Measurements from ENCODE around the gene TSPAN17. TPM values are rescaled to one million over a fixed set of nuclear protein-coding genes. Genes with fewer than 3 reads are reported as not detected.
A peak's percentile ranks its signal among the peaks of the same experiment; 100 is the strongest.
"Not testable (repeated sequence)": the region's sequence is repeated elsewhere in the genome, so short reads cannot be mapped to it uniquely, and the experiment has no call there.

TSPAN17 gene
- total RNA-seq = 10 to 100 TPM in 5 of 7 donors, 1 to 10 TPM in 2; 7.5 to 19.3 (median 14.9) TPM
- 10 to 100 TPM; 14.5 to 28.5 TPM for polyA plus RNA-seq
- long read RNA-seq, donor 1, transcript TSPAN17-207 (9 exons, 2,457 nt) = major isoform, 9 of 38 reads
- long read RNA-seq, donor 1, partial matches to known transcripts = 3 of 38 reads
- long read RNA-seq, donor 1, other reads (novel, unspliced or antisense) = 24 of 38 reads
- long read RNA-seq, donor 2, transcript TSPAN17-207 (9 exons, 2,457 nt) = major isoform, 9 of 11 reads
- long read RNA-seq, donor 2, partial matches to known transcripts = 0 of 11 reads
- long read RNA-seq, donor 2, other reads (novel, unspliced or antisense) = 0 of 11 reads
- long read RNA-seq, donor 3, transcript TSPAN17-207 (9 exons, 2,457 nt) = major isoform, 21 of 43 reads
- long read RNA-seq, donor 3, partial matches to known transcripts = 16 of 43 reads
- long read RNA-seq, donor 3, other reads (novel, unspliced or antisense) = 4 of 43 reads

DNA sequence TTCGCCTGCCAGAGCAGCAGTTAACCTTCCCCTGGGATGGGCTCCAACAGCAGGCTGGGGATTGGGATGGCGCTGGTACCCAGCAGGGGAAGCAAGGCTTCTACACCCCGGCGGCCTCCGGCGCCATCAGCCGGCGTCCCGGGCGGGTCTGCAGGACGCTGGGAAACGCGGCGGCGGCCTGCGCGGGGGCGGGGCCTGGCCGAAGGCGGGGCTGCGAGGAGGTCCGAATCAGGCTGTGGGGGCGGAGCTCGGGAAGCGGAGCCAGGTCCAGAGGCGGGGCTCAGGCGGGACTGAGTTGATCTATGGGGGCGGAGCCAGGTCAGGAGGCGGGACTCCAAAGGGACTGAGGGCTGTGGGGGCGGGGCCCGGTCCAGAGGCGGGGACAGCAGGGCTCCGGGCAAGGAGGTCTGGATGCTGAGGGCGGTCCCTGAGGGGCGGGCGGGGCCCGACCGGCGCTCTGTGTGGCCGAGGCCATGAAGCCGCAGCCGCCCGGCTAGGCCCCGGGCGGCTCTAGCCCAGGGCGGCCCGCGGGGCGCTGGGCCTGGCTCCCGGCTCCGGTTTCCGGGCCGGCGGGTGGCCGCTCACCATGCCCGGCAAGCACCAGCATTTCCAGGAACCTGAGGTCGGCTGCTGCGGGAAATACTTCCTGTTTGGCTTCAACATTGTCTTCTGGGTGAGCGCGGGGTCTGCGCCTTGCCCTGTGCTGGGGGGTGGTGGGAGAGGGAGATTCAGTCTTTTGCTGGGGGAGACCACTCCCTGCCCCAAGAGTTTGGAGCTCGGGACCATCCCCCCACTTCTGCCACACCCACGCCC lies at the start of gene TSPAN17:
Gene TSPAN17 (plus strand): TSS at position 455 of the 813 bp plus-strand sequence. CDS start 132 bp downstream, at position 587.
- intact Hi-C loops (cut with DNase I) = loop anchor here in 1 of 4 donors (5.0 kb wide), 1 partner anchor 230 kb away; the partner anchor contains the start of gene CLTB
- no peak for TF ChIP-seq EP300 (IDR thresholded peaks at IDR 0.05)
- TF ChIP-seq, protein P1, sequence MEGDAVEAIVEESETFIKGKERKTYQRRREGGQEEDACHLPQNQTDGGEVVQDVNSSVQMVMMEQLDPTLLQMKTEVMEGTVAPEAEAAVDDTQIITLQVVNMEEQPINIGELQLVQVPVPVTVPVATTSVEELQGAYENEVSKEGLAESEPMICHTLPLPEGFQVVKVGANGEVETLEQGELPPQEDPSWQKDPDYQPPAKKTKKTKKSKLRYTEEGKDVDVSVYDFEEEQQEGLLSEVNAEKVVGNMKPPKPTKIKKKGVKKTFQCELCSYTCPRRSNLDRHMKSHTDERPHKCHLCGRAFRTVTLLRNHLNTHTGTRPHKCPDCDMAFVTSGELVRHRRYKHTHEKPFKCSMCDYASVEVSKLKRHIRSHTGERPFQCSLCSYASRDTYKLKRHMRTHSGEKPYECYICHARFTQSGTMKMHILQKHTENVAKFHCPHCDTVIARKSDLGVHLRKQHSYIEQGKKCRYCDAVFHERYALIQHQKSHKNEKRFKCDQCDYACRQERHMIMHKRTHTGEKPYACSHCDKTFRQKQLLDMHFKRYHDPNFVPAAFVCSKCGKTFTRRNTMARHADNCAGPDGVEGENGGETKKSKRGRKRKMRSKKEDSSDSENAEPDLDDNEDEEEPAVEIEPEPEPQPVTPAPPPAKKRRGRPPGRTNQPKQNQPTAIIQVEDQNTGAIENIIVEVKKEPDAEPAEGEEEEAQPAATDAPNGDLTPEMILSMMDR (IDR thresholded peaks at IDR 0.05) = no peak
- peak; percentile 43 for TF ChIP-seq POLR2A (IDR thresholded peaks at IDR 0.05)
- H3K4me3 ChIP-seq = peak within 1 kb of the TSS; percentile 68
- DNase-seq = peak; percentile 100
- H3K27ac ChIP-seq = peak within 1 kb of the TSS; percentile 44 to 73
- peaks cover 9% of the 10 kb centered on the region for H3K4me1 ChIP-seq (ENCODE audit: insufficient read depth)
- WGBS, 3 donors = 0 to 1% (median 1%) methylated on average over 48 to 63 of the region's 63 CpGs
- H3K36me3 ChIP-seq = no peaks in the 10 kb centered on the region
- H3K9me3 ChIP-seq = no peaks in the 10 kb centered on the region
- no peaks in the 10 kb centered on the region for H3K27me3 ChIP-seq

GRCh38 chr5:176599749-176600430 lies 47.4 kb upstream of the TSPAN17 start:
- H3K9me3 ChIP-seq; H3K36me3 ChIP-seq; intact Hi-C loops (cut with DNase I); DNase-seq; H3K4me3 ChIP-seq; H3K27ac ChIP-seq; H3K4me1 ChIP-seq (ENCODE audit: insufficient read depth); H3K27me3 ChIP-seq: not testable (repeated sequence)
- 87 to 90% (median 90%) methylated on average over 18 to 19 of the region's 19 CpGs for WGBS, 3 donors

- no peaks in the 10 kb centered on the region for H3K4me1 ChIP-seq (ENCODE audit: insufficient read depth)
- no peak overlapping the region for H3K27ac ChIP-seq
- intact Hi-C loops (cut with DNase I) = no loop called here
- H3K27me3 ChIP-seq = no peaks in the 10 kb centered on the region
- no peak for DNase-seq
- H3K9me3 ChIP-seq = no peaks in the 10 kb centered on the region
- TF ChIP-seq POLR2A (IDR thresholded peaks at IDR 0.05) = no peak
- TF ChIP-seq, protein P1 (IDR thresholded peaks at IDR 0.05) = no peak
- no peak for TF ChIP-seq EP300 (IDR thresholded peaks at IDR 0.05)
- no peaks in the 10 kb centered on the region for H3K36me3 ChIP-seq
- H3K4me3 ChIP-seq = no peak overlapping the region
- 63 to 74% (median 73%) methylated on average over 12 of the region's 12 CpGs for WGBS, 3 donors
These were observed 45.3 kb upstream of the TSPAN17 start for GRCh38 chr5:176601901-176602482.

DNA sequence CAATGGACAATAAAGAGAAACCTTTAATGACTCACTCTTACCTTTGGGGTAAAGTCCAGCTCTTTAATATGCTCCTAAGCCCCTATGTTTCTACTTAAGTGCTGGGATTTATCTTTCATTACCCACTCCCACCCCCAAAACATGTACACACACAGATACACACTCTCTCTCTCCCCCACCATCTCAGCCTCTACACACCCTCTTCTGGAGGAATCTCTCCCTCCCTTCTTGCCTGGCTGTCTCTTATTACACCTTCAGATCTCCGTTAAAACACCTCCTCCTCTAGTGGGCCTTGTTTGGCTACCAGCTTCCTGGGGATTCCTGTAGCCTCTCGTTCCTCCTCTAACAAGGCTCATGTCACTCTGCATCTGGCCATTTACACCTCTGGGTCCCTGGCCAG lies 44.2 kb upstream of the TSPAN17 start:
- Histone ChIP-seq H3K36me3 (no peaks in the 10 kb centered on the region), H3K4me1 (ENCODE audit: insufficient read depth) (no peaks in the 10 kb centered on the region), H3K27ac (no peak overlapping the region), H3K27me3 (no peaks in the 10 kb centered on the region), H3K4me3 (no peak overlapping the region), H3K9me3 (no peaks in the 10 kb centered on the region)
- intact Hi-C loops (cut with DNase I) = no loop called here
- DNase-seq = no peak
- 16 to 25% (median 19%) methylated on average over 2 of the region's 2 CpGs for WGBS, 3 donors
- TF ChIP-seq, protein P1 (IDR thresholded peaks at IDR 0.05) = no peak
- no peak for TF ChIP-seq EP300 (IDR thresholded peaks at IDR 0.05)
- no peak for TF ChIP-seq POLR2A (IDR thresholded peaks at IDR 0.05)
